Measurements from ENCODE around the gene SPATS2L.

Gene SPATS2L

DNA sequence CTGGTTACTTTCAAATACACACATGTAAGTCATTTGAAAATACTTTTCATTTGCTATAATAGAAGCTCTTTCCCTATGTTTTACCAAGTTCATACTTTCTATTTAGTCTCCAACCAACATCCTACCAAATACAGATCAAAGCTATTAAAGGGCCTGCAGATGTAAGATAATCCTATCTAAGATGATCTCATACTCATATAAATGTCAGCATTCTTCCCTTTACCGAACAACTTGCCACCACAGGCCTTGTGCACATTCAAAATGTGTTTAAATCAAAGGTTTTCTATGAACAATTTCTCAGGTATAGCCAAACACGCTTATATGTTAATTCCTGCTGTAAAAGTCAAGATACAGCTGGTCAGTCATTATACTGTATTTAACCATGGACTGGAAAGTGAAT, 180.0 kb downstream of the SPATS2L start:
- TF ChIP-seq, protein P1, sequence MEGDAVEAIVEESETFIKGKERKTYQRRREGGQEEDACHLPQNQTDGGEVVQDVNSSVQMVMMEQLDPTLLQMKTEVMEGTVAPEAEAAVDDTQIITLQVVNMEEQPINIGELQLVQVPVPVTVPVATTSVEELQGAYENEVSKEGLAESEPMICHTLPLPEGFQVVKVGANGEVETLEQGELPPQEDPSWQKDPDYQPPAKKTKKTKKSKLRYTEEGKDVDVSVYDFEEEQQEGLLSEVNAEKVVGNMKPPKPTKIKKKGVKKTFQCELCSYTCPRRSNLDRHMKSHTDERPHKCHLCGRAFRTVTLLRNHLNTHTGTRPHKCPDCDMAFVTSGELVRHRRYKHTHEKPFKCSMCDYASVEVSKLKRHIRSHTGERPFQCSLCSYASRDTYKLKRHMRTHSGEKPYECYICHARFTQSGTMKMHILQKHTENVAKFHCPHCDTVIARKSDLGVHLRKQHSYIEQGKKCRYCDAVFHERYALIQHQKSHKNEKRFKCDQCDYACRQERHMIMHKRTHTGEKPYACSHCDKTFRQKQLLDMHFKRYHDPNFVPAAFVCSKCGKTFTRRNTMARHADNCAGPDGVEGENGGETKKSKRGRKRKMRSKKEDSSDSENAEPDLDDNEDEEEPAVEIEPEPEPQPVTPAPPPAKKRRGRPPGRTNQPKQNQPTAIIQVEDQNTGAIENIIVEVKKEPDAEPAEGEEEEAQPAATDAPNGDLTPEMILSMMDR (IDR thresholded peaks at IDR 0.05; ENCODE audit: borderline replicate concordance, insufficient read depth, low read depth, low read length), result no peak

DNA sequence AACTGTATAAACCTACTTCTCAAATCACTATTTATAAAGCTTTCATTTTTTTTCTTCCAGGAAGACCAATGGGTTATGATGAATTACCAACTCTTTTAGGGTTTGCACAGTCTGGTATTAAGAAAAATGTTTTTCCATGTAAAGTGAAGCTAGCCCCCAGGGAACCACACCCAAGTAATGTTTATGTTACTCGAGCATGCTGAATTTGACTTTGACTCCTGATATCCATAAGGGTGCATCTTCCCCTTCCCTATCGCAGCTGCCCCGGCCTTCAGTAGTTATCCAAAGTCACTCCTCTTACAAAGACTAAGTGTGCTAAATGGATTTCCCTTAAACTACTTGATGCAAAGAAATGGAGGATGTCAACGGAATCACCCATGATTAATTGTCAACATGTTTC, 181.7 kb downstream of the SPATS2L start:
- TF ChIP-seq, protein P1 (IDR thresholded peaks at IDR 0.05; ENCODE audit: borderline replicate concordance, insufficient read depth, low read depth, low read length), result no peak

More for the DNA sequence above, 180.0 kb downstream of the SPATS2L start:
- H3K4me3 ChIP-seq (ENCODE audit: low read depth, low read length), result no peak overlapping the region

DNA sequence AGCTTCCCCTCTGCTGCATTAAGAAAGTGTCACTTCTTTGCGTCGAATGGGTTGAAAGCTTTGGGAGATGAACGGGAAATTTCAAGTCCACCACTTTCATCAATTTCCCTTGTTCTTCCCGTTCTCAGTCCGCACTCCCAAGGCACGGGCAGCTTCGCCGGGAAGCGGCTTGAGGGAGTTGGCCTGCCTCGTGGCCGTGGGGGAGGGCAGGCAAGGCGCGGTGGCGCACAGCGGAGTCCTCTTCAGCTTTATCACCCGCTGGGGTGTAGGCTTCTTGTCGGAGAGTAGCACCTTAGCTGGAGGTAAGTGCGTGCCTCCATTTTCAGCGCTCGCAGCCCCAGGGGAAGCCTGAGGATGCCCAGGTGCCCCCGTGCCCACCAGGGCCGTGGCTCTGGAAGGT, 183.5 kb downstream of the SPATS2L start:
- TF ChIP-seq, protein P1 (IDR thresholded peaks at IDR 0.05; ENCODE audit: borderline replicate concordance, insufficient read depth, low read depth, low read length), result no peak
- no peak overlapping the region for H3K4me3 ChIP-seq (ENCODE audit: low read depth, low read length)

More for the DNA sequence above, 181.7 kb downstream of the SPATS2L start:
- no peak overlapping the region for H3K4me3 ChIP-seq (ENCODE audit: low read depth, low read length)

DNA sequence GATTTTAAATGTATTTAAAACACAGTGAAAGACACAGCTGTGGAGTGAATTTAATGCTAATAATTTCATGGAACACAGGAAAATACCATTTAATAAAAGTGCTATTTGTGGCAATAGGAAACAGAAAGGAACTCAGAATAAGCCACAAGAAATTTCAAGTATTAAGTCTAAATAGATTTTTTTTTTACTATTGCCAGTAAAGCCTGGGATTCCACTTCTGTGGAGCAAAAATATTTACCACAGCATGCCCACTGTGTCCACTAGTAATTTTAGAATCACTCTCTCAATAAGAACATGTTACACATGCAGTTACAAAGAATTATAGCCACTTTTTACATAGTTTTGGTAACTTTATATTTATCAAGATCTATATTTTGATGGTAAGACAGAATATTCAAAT, 186.2 kb downstream of the SPATS2L start:
- TF ChIP-seq, protein P1 (IDR thresholded peaks at IDR 0.05; ENCODE audit: borderline replicate concordance, insufficient read depth, low read depth, low read length), result no peak
- no peak overlapping the region for H3K4me3 ChIP-seq (ENCODE audit: low read depth, low read length)

DNA sequence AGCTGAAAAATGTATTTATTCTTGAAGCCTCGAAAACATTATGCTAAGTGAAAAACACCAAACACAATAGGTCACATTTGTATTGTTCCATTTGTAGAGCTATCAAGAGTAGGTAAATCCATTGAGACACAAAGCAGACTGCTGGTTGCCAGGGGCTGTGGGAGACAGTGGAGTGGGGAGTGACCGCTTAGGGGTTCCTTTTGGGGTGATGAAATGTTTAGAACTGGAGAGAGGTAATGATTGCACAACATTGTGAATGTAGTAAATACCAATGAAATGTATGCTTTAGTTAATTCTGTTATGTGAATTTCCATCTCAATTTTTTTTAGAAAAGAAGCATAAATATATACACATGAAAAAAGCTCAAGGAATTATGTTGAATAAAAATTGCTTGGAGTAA, 187.6 kb downstream of the SPATS2L start:
- TF ChIP-seq, protein P1 (IDR thresholded peaks at IDR 0.05; ENCODE audit: borderline replicate concordance, insufficient read depth, low read depth, low read length), result no peak
- no peak overlapping the region for H3K4me3 ChIP-seq (ENCODE audit: low read depth, low read length)

DNA sequence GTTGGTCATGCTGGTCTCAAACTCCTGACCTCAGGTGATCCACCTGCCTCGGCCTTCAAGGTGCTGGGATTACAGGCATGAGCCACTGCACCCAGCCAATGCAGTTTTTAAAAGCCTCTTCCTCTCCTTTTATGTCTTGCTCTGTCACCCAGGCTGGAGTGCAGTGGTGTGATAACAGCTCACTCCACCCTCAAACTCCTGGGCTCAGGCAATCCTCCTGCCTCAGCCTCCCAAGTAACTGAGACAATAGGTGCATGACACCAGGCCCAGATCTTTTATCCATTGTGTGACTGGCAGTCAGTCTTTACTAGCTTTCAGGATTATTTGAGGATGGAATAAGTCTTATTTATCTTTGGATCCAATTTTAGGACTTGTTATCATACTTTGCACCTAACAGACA, 190.2 kb downstream of the SPATS2L start:
- TF ChIP-seq, protein P1 (IDR thresholded peaks at IDR 0.05; ENCODE audit: borderline replicate concordance, insufficient read depth, low read depth, low read length), result no peak

DNA sequence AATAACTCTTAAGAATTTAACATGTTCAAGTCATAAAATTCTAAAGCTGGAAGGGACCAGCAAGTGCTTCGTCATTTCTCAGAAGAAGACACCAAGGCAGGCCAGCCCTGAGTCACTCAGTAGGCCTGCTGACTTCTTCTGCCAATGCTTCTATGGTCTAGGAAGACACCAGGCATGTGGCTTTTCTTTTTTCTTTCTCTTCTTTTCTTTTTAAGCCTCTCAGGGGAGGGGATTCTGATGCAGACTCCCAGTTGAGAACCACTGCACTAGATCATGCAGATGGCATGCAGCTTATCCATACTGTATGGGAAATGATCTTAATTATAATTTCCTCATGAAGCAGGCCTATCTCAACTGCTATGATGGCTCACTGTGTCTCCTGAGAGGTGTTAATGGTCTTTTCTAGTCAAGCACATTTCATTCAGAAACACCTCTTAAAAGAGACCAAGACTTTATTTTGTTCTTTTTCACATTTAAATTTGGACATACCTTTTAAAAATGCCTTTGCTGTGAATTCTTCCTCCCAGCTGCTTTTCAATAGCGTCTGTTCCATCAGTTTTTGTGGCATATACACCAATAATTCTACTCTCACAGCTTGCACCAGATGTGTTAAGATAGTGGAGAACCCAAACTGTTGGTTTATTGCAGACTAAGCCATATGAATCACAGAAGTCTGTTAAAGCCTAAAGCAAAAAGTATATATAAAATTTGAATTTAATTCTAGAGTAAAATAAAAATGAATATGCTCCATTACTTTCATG, 192.1 kb downstream of the SPATS2L start:
- no peak overlapping the region for H3K4me3 ChIP-seq (ENCODE audit: low read depth, low read length)
- TF ChIP-seq, protein P1 (IDR thresholded peaks at IDR 0.05; ENCODE audit: borderline replicate concordance, insufficient read depth, low read depth, low read length), result no peak

More for the DNA sequence above, 190.2 kb downstream of the SPATS2L start:
- no peak overlapping the region for H3K4me3 ChIP-seq (ENCODE audit: low read depth, low read length)
